C4-2B (cell line): ENCODE results near the gene URGCP.
A peak's percentile ranks its signal among the peaks of the same experiment; 100 is the strongest.

Source experiments
- H3K27ac ChIP-seq: fragments of 450-650 bp; 2 replicates; pipeline ENCODE4 v1.5.1; 2017
- ZFX ChIP-seq: fragments of 450-650 bp; IDR thresholded peaks from 2 replicates; pipeline ENCODE4 v1.6.1; 2017
- TF ChIP-seq, protein P1 (sequence below): fragments of 450-650 bp; conservative IDR thresholded peaks from 2 replicates; pipeline ENCODE4 v1.5.1; 2017; ENCODE audit warnings: mild to moderate bottlenecking

Gene URGCP

GRCh38 chr7:43927810-43928209, 21.4 kb upstream of the URGCP start:
- no peak for TF ChIP-seq ZFX
- TF ChIP-seq, protein P1, sequence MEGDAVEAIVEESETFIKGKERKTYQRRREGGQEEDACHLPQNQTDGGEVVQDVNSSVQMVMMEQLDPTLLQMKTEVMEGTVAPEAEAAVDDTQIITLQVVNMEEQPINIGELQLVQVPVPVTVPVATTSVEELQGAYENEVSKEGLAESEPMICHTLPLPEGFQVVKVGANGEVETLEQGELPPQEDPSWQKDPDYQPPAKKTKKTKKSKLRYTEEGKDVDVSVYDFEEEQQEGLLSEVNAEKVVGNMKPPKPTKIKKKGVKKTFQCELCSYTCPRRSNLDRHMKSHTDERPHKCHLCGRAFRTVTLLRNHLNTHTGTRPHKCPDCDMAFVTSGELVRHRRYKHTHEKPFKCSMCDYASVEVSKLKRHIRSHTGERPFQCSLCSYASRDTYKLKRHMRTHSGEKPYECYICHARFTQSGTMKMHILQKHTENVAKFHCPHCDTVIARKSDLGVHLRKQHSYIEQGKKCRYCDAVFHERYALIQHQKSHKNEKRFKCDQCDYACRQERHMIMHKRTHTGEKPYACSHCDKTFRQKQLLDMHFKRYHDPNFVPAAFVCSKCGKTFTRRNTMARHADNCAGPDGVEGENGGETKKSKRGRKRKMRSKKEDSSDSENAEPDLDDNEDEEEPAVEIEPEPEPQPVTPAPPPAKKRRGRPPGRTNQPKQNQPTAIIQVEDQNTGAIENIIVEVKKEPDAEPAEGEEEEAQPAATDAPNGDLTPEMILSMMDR, result no peak
- no peak overlapping the region for H3K27ac ChIP-seq

GRCh38 chr7:43926798-43927123, 20.4 kb upstream of the URGCP start:
- H3K27ac ChIP-seq, result peak overlapping the region; percentile 89
- TF ChIP-seq ZFX, result no peak
- TF ChIP-seq, protein P1, result no peak

DNA sequence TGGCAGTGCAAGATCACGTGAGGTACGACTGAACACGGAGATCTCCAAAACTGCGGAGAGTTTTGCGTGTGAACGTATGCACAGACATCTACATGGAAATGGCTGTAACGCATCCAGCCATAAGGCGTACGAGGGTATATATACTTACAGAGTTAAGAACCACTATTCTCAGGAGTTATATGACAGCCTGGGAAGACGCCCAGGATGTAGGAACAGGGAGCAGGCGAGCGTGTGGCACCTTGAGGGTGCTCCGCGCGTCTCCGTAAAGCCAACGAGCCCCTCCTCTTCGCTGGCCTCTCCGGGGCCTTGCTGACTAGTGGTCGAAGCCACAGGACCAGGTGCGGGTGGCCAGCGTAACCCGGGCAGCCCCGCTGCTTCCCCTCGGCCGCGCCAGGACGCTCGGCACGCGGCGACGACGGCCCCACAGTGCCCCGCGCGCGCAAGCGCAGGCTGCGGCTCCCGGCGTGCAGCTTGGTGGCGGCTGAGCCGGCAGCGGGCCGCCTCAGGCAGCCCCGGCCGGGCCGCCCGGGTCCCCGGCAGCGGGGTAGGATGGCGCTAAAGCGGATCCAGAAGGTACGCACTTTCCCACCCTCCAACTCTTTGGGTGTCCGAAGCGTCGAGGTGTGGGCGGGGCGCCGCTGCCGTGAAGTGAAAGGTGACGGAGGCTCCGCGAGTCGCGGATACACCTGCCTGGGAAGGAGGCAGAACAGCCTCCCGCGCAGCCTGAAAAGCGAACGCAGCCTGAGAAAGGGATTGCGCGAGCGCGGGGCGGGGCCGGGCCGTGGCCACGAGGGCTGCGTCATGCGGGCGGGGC, 19.8 kb upstream of the URGCP start, which contains the start of gene UBE2D4:
TSS of gene UBE2D4 (plus strand) at position 453 of the 814 bp plus-strand sequence. CDS start at position 550, 97 bp downstream.
- TF ChIP-seq, protein P1, result no peak
- TF ChIP-seq ZFX, result peak; percentile 94
- H3K27ac ChIP-seq, result peak within 1 kb of the TSS; percentile 89

- no peak for TF ChIP-seq ZFX
Observed at GRCh38 chr7:43922726-43923125, 16.3 kb upstream of the URGCP start.

DNA sequence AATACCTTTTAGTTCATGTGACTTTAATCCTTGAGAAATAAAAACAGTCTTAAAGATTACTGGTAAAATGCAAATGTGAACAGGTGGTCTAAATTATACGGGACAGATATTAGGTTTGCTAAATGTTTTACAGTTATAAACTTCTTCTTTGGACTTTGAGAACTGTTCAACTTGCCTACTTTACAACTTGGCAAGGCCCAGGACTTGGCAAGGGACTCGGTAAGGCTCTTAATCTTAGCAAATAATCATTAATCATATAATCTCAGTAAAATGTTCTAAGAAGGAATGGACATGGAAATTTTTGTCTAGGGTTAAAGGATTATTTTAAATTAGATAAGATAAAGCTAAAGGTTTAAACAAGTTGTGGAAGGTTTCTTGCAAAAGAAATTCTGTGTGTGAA, 15.0 kb upstream of the URGCP start:
- no peak overlapping the region for H3K27ac ChIP-seq
- no peak for TF ChIP-seq ZFX
- TF ChIP-seq, protein P1, result no peak

More at GRCh38 chr7:43922726-43923125, 16.3 kb upstream of the URGCP start:
- H3K27ac ChIP-seq, result no peak overlapping the region

- TF ChIP-seq ZFX, result no peak
- TF ChIP-seq, protein P1, result no peak
- no peak overlapping the region for H3K27ac ChIP-seq
Observed at GRCh38 chr7:43915907-43916306, 9.5 kb upstream of the URGCP start.

DNA sequence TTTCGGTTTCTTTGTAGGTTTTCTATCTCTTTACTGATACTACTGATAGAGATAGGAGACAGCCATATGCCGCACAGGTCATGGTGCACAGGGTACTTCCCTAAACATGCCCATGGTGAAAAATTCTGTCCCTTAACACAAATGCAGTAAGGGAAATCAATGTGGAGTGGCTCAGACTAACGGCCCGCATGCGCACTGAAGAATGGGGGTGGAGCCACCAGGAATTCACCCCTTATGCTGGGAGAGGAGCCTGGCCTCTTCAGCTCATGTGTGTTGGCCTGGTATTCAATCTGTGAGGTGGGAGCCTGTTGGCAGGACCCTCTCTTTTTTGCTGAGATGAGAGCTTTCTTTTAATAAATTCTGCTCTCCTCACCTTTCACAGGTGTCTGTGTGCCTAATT, 8.4 kb upstream of the URGCP start:
- TF ChIP-seq ZFX, result no peak
- no peak overlapping the region for H3K27ac ChIP-seq

DNA sequence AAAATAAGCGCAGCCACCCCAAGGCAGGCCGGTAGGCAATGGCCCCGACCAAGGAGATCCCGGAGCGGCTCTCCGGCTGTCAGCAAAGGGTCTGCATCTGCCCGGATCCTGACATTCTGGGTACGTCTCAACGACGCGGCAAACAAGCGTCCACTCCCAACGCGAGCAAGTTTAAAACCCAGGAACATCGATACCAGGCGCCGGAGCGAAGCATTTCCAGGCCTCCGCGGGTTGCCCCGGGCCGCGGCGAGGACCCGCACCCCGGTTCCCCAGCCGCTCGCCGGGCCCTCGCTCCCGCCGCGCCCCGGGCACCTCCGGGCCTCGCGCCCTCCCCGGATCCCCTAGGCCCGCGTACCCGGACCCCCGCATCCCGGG, 453 bp downstream of the URGCP start:
- TF ChIP-seq, protein P1, result no peak
- TF ChIP-seq ZFX, result no peak
- H3K27ac ChIP-seq, result peak overlapping the region; percentile 78
